PC-3 (cell line): Measurements from ENCODE around the gene C6orf163. TPM values are rescaled to one million over a fixed set of nuclear protein-coding genes. Genes with fewer than 3 reads are reported as not detected.

Source experiments
- ATAC-seq: fragments of 200-7000 bp; cut with Tn5 transposase; 2 replicates; pipeline ENCODE4 v1.9.1; 2020; ENCODE audit warnings: mild to moderate bottlenecking, moderate library complexity
- BruUV-seq: library from RNA; stranded (reverse); fragments of 400-500 nt; replicated peaks from 2 replicates; lab custom pipeline; 2021; lab: Mats Ljungman, UMichigan
- CTCF ChIA-PET: fragments of 300-600 bp; sonication (Branson Sonifier 250); formaldehyde crosslinking; loops from one replicate; lab custom pipeline; 2022; ENCODE audit warnings: antibody characterized with exemption; lab: Charles Lee
- POLR2A ChIA-PET: fragments of 300-600 bp; sonication (Branson Sonifier 250); formaldehyde crosslinking; loops from one replicate; lab custom pipeline; 2022; ENCODE audit warnings: antibody characterized with exemption; ENCODE audit not compliant: unreplicated experiment; lab: Charles Lee
- DNase-seq: peaks from one replicate; pipeline ENCODE4 v3.0.0-alpha.2; 2015
- H2AFZ ChIP-seq: fragments of 300-600 bp; sonication (generic); 2 replicates; pipeline ENCODE4 v1.6.0; 2016; ENCODE audit warnings: antibody characterized with exemption, low read length
- H3F3A ChIP-seq: fragments of 300-600 bp; sonication (generic); one replicate; pipeline ENCODE4 v1.6.0; 2017; ENCODE audit warnings: antibody characterized with exemption, low read length, control low read depth, mild to moderate bottlenecking; ENCODE audit not compliant: unreplicated experiment
- H3K27ac ChIP-seq: fragments of 300-600 bp; sonication (generic); 2 replicates; pipeline ENCODE4 v1.5.1; 2016; ENCODE audit warnings: mild to moderate bottlenecking, low read length
- H3K27me3 ChIP-seq: fragments of 300-600 bp; sonication (generic); 2 replicates; pipeline ENCODE4 v1.6.1; 2016; ENCODE audit warnings: low read length, mixed read lengths
- H3K36me3 ChIP-seq: fragments of 300-600 bp; sonication (generic); 2 replicates; pipeline ENCODE4 v1.6.1; 2016; ENCODE audit warnings: low read depth, mixed run types, low read length, mixed read lengths
- H3K4me1 ChIP-seq: fragments of 300-600 bp; sonication (generic); 2 replicates; pipeline ENCODE4 v1.5.1; 2016; ENCODE audit warnings: low read length; ENCODE audit not compliant: insufficient read depth
- H3K4me2 ChIP-seq: fragments of 300-600 bp; sonication (generic); 2 replicates; pipeline ENCODE4 v1.6.0; 2016; ENCODE audit warnings: low read length
- H3K4me3 ChIP-seq: fragments of 300-600 bp; sonication (generic); 2 replicates; pipeline ENCODE4 v1.5.1; 2016; ENCODE audit warnings: mild to moderate bottlenecking, low read length, mixed read lengths
- H3K79me2 ChIP-seq: fragments of 300-600 bp; sonication (generic); 2 replicates; pipeline ENCODE4 v1.6.1; 2017; ENCODE audit warnings: low read length, mixed read lengths
- H3K9ac ChIP-seq: fragments of 300-600 bp; sonication (generic); 2 replicates; pipeline ENCODE4 v1.6.0; 2016; ENCODE audit warnings: mild to moderate bottlenecking, low read length
- H3K9me2 ChIP-seq: fragments of 300-600 bp; sonication (generic); replicated peaks from 2 replicates; pipeline ENCODE4 v1.6.1; 2016; ENCODE audit warnings: mixed run types, low read length, mixed read lengths
- H3K9me3 ChIP-seq: fragments of 300-600 bp; sonication (generic); 2 replicates; pipeline ENCODE4 v1.6.1; 2016; ENCODE audit warnings: low read length, mixed read lengths
- H4K20me1 ChIP-seq: fragments of 300-600 bp; sonication (generic); 2 replicates; pipeline ENCODE4 v1.6.1; 2016; ENCODE audit warnings: low read length, mixed read lengths
- EZH2 ChIP-seq: fragments of 300-600 bp; sonication (generic); IDR thresholded peaks from one replicate; pipeline ENCODE4 v1.6.1; 2017; ENCODE audit warnings: antibody characterized with exemption, mild to moderate bottlenecking, low read length; ENCODE audit not compliant: unreplicated experiment
- EZH2phosphoT487 ChIP-seq: fragments of 300-600 bp; sonication (generic); IDR thresholded peaks from 2 replicates; pipeline ENCODE4 v1.6.1; 2018; ENCODE audit warnings: mild to moderate bottlenecking, antibody characterized with exemption, low read length, borderline replicate concordance
- intact Hi-C: fragments of 100-400 bp; cut with micrococcal nuclease; formaldehyde crosslinking; loops from 2 replicates; pipeline ENCODE4 v1.9.0; 2023
- total RNA-seq: library from RNA; depleted of rRNA; stranded (reverse); fragments of >200 nt; gene quantifications from 2 replicates; pipeline ENCODE4 v1.2.3, GENCODE V29; 2014
- TF ChIP-seq, protein P1 (sequence below): fragments of 300-600 bp; sonication (generic); conservative IDR thresholded peaks from 2 replicates; pipeline ENCODE4 v1.5.1; 2017; ENCODE audit warnings: antibody characterized with exemption, low read depth, mild to moderate bottlenecking, low read length

Gene C6orf163
- total RNA-seq, 1 experiment from 2014 or later, result 0.62 TPM

DNA sequence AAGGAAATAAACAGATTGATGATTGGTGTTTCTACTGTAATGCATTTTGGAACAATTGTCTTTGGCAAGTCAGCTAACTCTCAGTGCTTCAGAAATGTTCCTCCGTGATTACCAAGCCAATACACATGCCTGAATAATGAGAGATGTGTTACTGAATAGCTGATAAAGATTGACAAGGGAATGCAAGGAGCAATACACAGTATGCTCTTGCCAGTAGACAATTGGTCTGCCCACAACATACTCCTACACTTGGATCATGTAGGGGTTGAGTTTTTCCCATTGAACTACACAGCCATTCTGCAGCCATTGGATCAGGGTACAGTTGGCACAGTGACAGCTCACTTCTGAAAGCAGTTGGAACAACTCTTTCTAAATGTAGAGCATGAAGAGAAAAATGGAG lies 9.9 kb upstream of the C6orf163 start:
- no peak for ATAC-seq
- ChIA-PET POLR2A (no interaction called here), CTCF (no interaction called here)
- H3K4me3 ChIP-seq, result no peak overlapping the region
- no peaks in the 10 kb centered on the region for H3K79me2 ChIP-seq
- H3K36me3 ChIP-seq, result no peaks in the 10 kb centered on the region
- H3K27ac ChIP-seq, result no peak overlapping the region
- no peak for DNase-seq
- H3K9ac ChIP-seq, result no peak overlapping the region
- H3K9me3 ChIP-seq, result no peaks in the 10 kb centered on the region
- no TSS peak for BruUV-seq
- no peak overlapping the region for H2AFZ ChIP-seq
- H3K4me1 ChIP-seq, result no peaks in the 10 kb centered on the region
- no peaks in the 10 kb centered on the region for H3K9me2 ChIP-seq
- intact Hi-C loops, result no loop called here
- TF ChIP-seq EZH2 (no peak), EZH2phosphoT487 (no peak)
- TF ChIP-seq, protein P1, sequence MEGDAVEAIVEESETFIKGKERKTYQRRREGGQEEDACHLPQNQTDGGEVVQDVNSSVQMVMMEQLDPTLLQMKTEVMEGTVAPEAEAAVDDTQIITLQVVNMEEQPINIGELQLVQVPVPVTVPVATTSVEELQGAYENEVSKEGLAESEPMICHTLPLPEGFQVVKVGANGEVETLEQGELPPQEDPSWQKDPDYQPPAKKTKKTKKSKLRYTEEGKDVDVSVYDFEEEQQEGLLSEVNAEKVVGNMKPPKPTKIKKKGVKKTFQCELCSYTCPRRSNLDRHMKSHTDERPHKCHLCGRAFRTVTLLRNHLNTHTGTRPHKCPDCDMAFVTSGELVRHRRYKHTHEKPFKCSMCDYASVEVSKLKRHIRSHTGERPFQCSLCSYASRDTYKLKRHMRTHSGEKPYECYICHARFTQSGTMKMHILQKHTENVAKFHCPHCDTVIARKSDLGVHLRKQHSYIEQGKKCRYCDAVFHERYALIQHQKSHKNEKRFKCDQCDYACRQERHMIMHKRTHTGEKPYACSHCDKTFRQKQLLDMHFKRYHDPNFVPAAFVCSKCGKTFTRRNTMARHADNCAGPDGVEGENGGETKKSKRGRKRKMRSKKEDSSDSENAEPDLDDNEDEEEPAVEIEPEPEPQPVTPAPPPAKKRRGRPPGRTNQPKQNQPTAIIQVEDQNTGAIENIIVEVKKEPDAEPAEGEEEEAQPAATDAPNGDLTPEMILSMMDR, result no peak
- no peaks in the 10 kb centered on the region for H3F3A ChIP-seq
- no peaks in the 10 kb centered on the region for H3K27me3 ChIP-seq
- H4K20me1 ChIP-seq, result no peaks in the 10 kb centered on the region
- no peak overlapping the region for H3K4me2 ChIP-seq

DNA sequence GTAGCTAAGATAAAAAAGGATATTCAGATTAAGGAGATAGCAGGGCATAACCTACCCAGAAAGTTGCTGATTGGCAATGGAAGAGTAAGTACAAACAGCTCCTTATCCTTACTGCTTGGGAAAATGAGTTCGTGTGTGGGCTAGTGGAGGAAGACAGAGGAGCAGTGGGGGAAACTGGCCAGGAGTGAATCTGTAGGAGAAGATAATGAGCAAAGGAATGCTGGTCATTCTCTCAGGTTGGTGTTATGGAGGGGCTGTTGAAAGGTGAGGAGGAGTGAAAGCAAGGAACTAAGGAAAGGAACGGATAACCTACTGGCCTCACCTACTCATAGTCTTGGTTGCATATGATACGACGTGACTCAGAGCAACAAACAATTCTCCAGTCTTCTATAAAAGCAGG lies 8.2 kb upstream of the C6orf163 start:
- H4K20me1 ChIP-seq, result no peaks in the 10 kb centered on the region
- no peaks in the 10 kb centered on the region for H3K27me3 ChIP-seq
- DNase-seq, result no peak
- no peak overlapping the region for H3K9ac ChIP-seq
- no peak overlapping the region for H2AFZ ChIP-seq
- ChIA-PET POLR2A (no interaction called here), CTCF (no interaction called here)
- intact Hi-C loops, result no loop called here
- no peaks in the 10 kb centered on the region for H3K9me2 ChIP-seq
- no peak for ATAC-seq
- H3K4me2 ChIP-seq, result no peak overlapping the region
- H3K9me3 ChIP-seq, result no peaks in the 10 kb centered on the region
- H3K36me3 ChIP-seq, result no peaks in the 10 kb centered on the region
- H3K4me1 ChIP-seq, result no peaks in the 10 kb centered on the region
- H3K4me3 ChIP-seq, result no peak overlapping the region
- BruUV-seq, result no TSS peak
- H3K79me2 ChIP-seq, result no peaks in the 10 kb centered on the region
- H3K27ac ChIP-seq, result no peak overlapping the region
- no peaks in the 10 kb centered on the region for H3F3A ChIP-seq
- TF ChIP-seq, protein P1, result no peak
- no peak for TF ChIP-seq EZH2
- no peak for TF ChIP-seq EZH2phosphoT487

DNA sequence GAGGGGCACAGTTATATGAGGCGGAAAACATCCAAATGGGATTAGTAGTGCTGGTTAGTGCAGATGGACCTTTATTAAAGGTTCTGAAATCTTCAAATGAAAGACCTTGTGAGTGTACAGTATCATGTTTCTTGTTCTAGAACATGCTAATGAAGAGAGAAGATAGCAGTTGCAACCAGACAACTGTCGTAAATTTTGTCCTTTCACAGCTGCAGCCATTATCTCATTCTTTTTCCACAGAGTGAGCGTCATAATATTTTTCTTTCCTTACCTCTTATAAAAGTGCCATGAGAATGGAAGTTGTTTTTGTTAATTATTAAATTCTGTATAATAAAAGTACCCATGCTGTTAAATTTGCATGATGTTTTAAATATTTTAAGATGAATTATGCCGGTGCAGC lies 4.4 kb upstream of the C6orf163 start:
- no peaks in the 10 kb centered on the region for H3K9me3 ChIP-seq
- no peaks in the 10 kb centered on the region for H3K9me2 ChIP-seq
- BruUV-seq, result no TSS peak
- H3K4me1 ChIP-seq, result no peaks in the 10 kb centered on the region
- H3F3A ChIP-seq, result no peaks in the 10 kb centered on the region
- ChIA-PET POLR2A (no interaction called here), CTCF (no interaction called here)
- no peaks in the 10 kb centered on the region for H3K27me3 ChIP-seq
- H3K4me3 ChIP-seq, result no peak overlapping the region
- no peak overlapping the region for H3K27ac ChIP-seq
- no peak overlapping the region for H2AFZ ChIP-seq
- no peak overlapping the region for H3K9ac ChIP-seq
- no peaks in the 10 kb centered on the region for H3K79me2 ChIP-seq
- H3K36me3 ChIP-seq, result no peaks in the 10 kb centered on the region
- no peak for ATAC-seq
- H4K20me1 ChIP-seq, result no peaks in the 10 kb centered on the region
- H3K4me2 ChIP-seq, result no peak overlapping the region
- intact Hi-C loops, result no loop called here
- TF ChIP-seq EZH2 (no peak), EZH2phosphoT487 (no peak)
- TF ChIP-seq, protein P1, result no peak
- DNase-seq, result no peak
